Gastrocnemius medialis (tissue), 4 donors: ENCODE data around the gene ELSPBP1. TPM values are rescaled to one million over a fixed set of nuclear protein-coding genes. Genes with fewer than 3 reads are reported as not detected.

Experiments used
- ATAC-seq, 2 donors: fragments of 150-250 bp; one replicate each; pipeline ENCODE4 v1.9.1; 2016
- DNase-seq, 2 donors: peaks; one replicate each; pipeline ENCODE4 v3.0.0-alpha.2; 2019
- H3K27ac ChIP-seq, 4 donors: fragments of 200-600 bp; sonication (generic); 1 replicate in 1 of 4; 2 replicates in 3 of 4; pipeline ENCODE4 v1.5.1; 2016 to 2018; ENCODE audit warnings: mild to moderate bottlenecking in 2 of 4, moderate library complexity in 1 of 4
- H3K27me3 ChIP-seq, 3 donors: fragments of 200-600 bp; sonication (generic) in 2 of 3; 1 replicate in 1 of 3; 2 replicates in 2 of 3; pipeline versions ENCODE4 v1.5.1 to v1.6.0; 2016 to 2019; ENCODE audit warnings: mild to moderate bottlenecking in 1 of 3, moderate library complexity in 1 of 3
- H3K36me3 ChIP-seq, 2 donors: fragments of 200-600 bp; sonication (generic) in 1 of 2; one replicate each; pipeline ENCODE4 v1.5.1; 2017 to 2018
- H3K4me1 ChIP-seq, 2 donors: fragments of 200-600 bp; sonication (generic) in 1 of 2; one replicate each; pipeline ENCODE4 v1.5.1; 2016 to 2017; ENCODE audit warnings: mild to moderate bottlenecking in 2 of 2
- H3K4me3 ChIP-seq, 4 donors: fragments of 200-600 bp; sonication (generic) in 3 of 4; 1 replicate in 1 of 4; 2 replicates in 3 of 4; pipeline ENCODE4 v1.5.1; 2016 to 2019; ENCODE audit warnings: mild to moderate bottlenecking in 2 of 4
- H3K9me3 ChIP-seq, 3 donors: fragments of 200-600 bp; sonication (generic) in 2 of 3; 1 replicate in 1 of 3; 2 replicates in 2 of 3; pipeline ENCODE4 v1.5.1; 2016 to 2019
- POLR2A ChIP-seq, 2 donors: fragments of 450-650 bp; IDR thresholded peaks; one replicate each; pipeline ENCODE4 v1.6.1; 2017; ENCODE audit warnings: antibody characterized with exemption in 2 of 2, mild to moderate bottlenecking in 2 of 2, moderate library complexity in 2 of 2
- in situ Hi-C, 4 donors: fragments of 200-750 bp; cut with MboI; loops; one replicate each; pipeline versions ENCODE4 v1.15.0 to v1.8.0; 2017; ENCODE audit warnings: low sequenced_read_pairs in 4 of 4
- intact Hi-C: fragments of 100-400 bp; cut with DNase I; formaldehyde crosslinking; loops from one replicate; pipeline ENCODE4 v1.15.1; 2023; ENCODE audit warnings: low total_unique reads
- total RNA-seq, 4 donors: library from RNA; depleted of rRNA; stranded (reverse); fragments of >200 nt; gene quantifications; one replicate each; pipeline versions ENCODE4 v1.1.0 to v1.2.3, GENCODE V29; 2016
- TF ChIP-seq, protein P1 (sequence below), 5 experiments: fragments of 450-650 bp in 3 of 5; fragments of 200-600 bp in 2 of 5; sonication (generic) in 2 of 5; IDR thresholded peaks in 4 of 5; conservative IDR thresholded peaks in 1 of 5; 1 replicate in 4 of 5; 2 replicates in 1 of 5; pipeline ENCODE4 v1.5.1; 2016 to 2019; ENCODE audit warnings: antibody characterized with exemption in 5 of 5, mild to moderate bottlenecking in 3 of 5, moderate library complexity in 3 of 5

Gene ELSPBP1
- total RNA-seq, 4 donors from 2014 or later = not detected

DNA sequence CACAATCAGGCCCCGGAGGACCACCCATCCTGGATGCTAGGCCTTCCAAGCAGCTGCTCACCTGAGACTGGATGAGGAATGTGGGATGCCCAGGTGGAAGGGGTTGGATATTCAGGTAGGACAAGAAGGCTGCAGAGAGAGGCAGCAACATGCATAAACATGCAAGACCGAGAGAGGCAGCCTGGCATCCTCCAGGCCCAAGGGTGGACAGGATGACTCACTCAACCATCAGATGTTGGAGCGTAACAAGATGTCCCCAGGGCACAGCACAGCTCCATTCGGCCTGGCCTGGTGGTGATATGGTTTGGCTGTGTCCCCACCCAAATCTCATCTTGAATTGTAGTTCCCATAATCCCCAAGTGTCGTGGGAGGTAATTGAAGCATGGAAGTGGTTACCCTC, 59.4 kb downstream of the ELSPBP1 start:
- no peak for TF ChIP-seq POLR2A (IDR thresholded peaks at IDR 0.05)
- TF ChIP-seq, protein P1, sequence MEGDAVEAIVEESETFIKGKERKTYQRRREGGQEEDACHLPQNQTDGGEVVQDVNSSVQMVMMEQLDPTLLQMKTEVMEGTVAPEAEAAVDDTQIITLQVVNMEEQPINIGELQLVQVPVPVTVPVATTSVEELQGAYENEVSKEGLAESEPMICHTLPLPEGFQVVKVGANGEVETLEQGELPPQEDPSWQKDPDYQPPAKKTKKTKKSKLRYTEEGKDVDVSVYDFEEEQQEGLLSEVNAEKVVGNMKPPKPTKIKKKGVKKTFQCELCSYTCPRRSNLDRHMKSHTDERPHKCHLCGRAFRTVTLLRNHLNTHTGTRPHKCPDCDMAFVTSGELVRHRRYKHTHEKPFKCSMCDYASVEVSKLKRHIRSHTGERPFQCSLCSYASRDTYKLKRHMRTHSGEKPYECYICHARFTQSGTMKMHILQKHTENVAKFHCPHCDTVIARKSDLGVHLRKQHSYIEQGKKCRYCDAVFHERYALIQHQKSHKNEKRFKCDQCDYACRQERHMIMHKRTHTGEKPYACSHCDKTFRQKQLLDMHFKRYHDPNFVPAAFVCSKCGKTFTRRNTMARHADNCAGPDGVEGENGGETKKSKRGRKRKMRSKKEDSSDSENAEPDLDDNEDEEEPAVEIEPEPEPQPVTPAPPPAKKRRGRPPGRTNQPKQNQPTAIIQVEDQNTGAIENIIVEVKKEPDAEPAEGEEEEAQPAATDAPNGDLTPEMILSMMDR (IDR thresholded peaks at IDR 0.05 in 4 of 5, conservative IDR thresholded peaks at IDR 0.05 in 1 of 5) = no peak
- Histone ChIP-seq H3K4me3 (no peak overlapping the region), H3K27ac (no peak overlapping the region), H3K4me1 (no peaks in the 10 kb centered on the region), H3K9me3 (no peaks in the 10 kb centered on the region), H3K27me3 (no peaks in the 10 kb centered on the region), H3K36me3 (peaks cover 0 to 69% of the 10 kb centered on the region in 2 donors)
- no peak for ATAC-seq
- intact Hi-C loops = no loop called here
- in situ Hi-C loops = no loop called here
- no peak for DNase-seq

DNA sequence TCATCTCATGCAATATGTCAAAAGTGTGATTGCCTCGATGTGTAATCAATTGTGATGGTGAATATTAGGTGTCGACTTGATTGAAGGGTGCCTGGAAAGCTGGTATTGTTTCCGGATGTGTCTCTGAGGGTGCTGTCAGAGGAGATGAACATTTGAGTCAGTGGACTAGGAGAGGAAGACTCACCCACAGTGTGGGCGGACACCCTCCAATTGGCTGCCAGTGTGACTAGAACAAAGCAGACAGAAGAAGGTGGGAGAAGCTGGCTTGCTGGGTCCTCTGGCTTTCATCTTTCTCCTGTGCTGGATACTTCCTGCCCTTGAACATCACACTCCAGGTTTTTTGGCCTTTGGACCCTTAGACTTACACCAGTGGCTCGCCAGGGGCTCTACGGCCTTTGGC, 64.9 kb downstream of the ELSPBP1 start:
- no peak for ATAC-seq

DNA sequence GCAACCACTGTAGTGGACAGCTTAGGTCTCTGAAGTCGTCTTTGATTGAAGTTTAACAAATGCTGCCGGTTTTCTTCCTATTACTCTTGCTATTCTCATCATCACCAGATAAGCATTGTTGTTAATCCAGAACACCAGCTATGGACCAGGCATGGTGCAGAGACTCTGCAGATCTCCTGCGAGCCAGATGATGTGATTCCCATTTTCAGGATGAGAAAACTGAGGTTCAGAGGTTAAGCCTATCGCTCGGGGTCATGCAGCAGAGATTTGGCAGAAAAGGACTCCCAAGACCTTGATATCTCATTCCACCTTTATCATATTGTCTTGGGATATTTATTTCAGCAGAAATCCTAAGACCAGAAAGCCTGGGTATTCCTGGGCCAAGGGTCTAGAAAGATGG, 65.9 kb downstream of the ELSPBP1 start:
- no peak for ATAC-seq
- in situ Hi-C loops (no loop called here), intact Hi-C loops (no loop called here)
- H3K4me1 ChIP-seq = no peaks in the 10 kb centered on the region
- no peak for DNase-seq
- peaks cover 0 to 44% of the 10 kb centered on the region in 2 donors for H3K36me3 ChIP-seq
- no peaks in the 10 kb centered on the region for H3K9me3 ChIP-seq
- H3K27ac ChIP-seq = no peak overlapping the region
- no peak overlapping the region for H3K4me3 ChIP-seq
- H3K27me3 ChIP-seq = no peaks in the 10 kb centered on the region
- TF ChIP-seq, protein P1 (IDR thresholded peaks at IDR 0.05 in 4 of 5, conservative IDR thresholded peaks at IDR 0.05 in 1 of 5) = no peak
- no peak for TF ChIP-seq POLR2A (IDR thresholded peaks at IDR 0.05)

More for the DNA sequence above, 64.9 kb downstream of the ELSPBP1 start:
- in situ Hi-C loops (no loop called here), intact Hi-C loops (no loop called here)
- DNase-seq = no peak
- TF ChIP-seq, protein P1 (IDR thresholded peaks at IDR 0.05 in 4 of 5, conservative IDR thresholded peaks at IDR 0.05 in 1 of 5) = no peak
- no peak for TF ChIP-seq POLR2A (IDR thresholded peaks at IDR 0.05)
- peaks cover 0 to 43% of the 10 kb centered on the region in 2 donors for H3K36me3 ChIP-seq
- H3K4me1 ChIP-seq = no peaks in the 10 kb centered on the region
- no peaks in the 10 kb centered on the region for H3K27me3 ChIP-seq
- no peak overlapping the region for H3K27ac ChIP-seq
- no peaks in the 10 kb centered on the region for H3K9me3 ChIP-seq
- no peak overlapping the region for H3K4me3 ChIP-seq

DNA sequence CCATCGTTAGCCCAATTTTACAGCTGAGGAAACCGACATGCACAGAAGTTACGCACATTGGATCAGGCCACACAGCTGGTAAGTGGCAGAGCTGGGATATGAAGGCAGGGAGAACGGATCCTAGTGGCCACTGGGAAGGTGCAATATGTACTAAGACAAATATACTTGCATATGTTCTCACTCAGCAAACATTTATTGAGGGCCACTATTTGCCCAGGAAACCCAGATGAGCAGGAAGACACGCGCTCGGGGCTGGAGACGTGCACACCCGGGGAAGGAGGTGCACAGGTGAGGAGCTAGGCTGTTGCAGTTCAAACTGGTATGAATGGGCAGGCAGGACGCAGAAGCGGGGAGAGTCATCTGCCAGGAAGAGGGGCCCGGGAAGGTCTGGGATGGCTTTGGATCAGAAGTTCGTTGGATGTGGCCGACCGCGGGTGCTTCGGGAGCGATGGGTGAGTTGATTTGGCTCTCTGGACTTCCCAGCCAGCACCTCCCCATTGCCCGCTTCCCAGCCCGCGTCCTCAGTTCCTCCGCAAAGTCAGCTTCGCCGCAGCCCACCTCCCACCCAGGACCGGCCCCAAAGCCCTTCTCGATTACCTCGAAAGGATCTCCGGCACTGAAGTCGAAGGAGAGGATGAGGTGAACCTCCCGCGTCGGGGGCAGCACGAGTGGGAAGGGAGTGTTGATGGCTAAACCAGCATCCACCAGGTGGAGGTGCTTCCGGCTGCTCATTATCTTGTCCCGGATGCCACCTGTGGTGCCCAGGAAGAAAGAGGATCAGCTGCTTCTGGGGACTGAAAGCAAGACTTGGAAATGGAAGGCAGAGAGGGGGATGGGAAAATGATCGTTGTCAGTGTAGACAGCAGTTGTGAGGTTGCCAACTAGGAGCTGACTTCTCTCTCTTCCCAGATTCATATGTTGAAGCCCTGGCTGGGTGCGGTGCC, 67.2 kb downstream of the ELSPBP1 start:
- in situ Hi-C loops (no loop called here), intact Hi-C loops (no loop called here)
- Histone ChIP-seq H3K4me3 (no peak overlapping the region), H3K9me3 (no peaks in the 10 kb centered on the region), H3K36me3 (peaks cover 0 to 47% of the 10 kb centered on the region in 2 donors), H3K4me1 (no peaks in the 10 kb centered on the region), H3K27me3 (no peaks in the 10 kb centered on the region), H3K27ac (no peak overlapping the region)
- ATAC-seq = no peak
- TF ChIP-seq, protein P1 (IDR thresholded peaks at IDR 0.05 in 4 of 5, conservative IDR thresholded peaks at IDR 0.05 in 1 of 5) = no peak
- no peak for TF ChIP-seq POLR2A (IDR thresholded peaks at IDR 0.05)
- DNase-seq = no peak
